Mesenchymal stem cell (in vitro differentiated cells and primary cell): ENCODE results near the gene TSACC.
A peak's percentile ranks its signal among the peaks of the same experiment; 100 is the strongest.

ENCODE experiments used
- DNase-seq: peaks from one replicate; pipeline ENCODE4 v3.0.0-alpha.2; 2013
- H2AFZ ChIP-seq: one replicate; pipeline ENCODE4 v1.6.1; 2013; ENCODE audit warnings: low read depth, mild to moderate bottlenecking, control low read depth, inconsistent platforms, low read length, moderate library complexity
- H2AK5ac ChIP-seq: 2 replicates; pipeline ENCODE4 v1.6.1; 2013; ENCODE audit warnings: low read length, moderate library complexity, mild to moderate bottlenecking, inconsistent platforms; ENCODE audit not compliant: severe bottlenecking
- H2BK120ac ChIP-seq: one replicate; pipeline ENCODE4 v1.6.1; 2013; ENCODE audit warnings: low read depth, mild to moderate bottlenecking, inconsistent platforms, low read length, moderate library complexity
- H2BK12ac ChIP-seq, 2 experiments: one replicate each; pipeline ENCODE4 v1.6.1; 2013; ENCODE audit warnings: inconsistent platforms in 2 of 2, low read length in 2 of 2, mild to moderate bottlenecking in 2 of 2, moderate library complexity in 2 of 2, control low read depth in 1 of 2
- H2BK15ac ChIP-seq: one replicate; pipeline ENCODE4 v1.6.1; 2013; ENCODE audit warnings: mild to moderate bottlenecking, low read depth, inconsistent platforms; ENCODE audit not compliant: poor library complexity, severe bottlenecking
- H2BK5ac ChIP-seq: 2 replicates; pipeline ENCODE4 v1.6.1; 2013; ENCODE audit warnings: low read depth, mild to moderate bottlenecking, low read length, control low read depth, inconsistent platforms; ENCODE audit not compliant: poor library complexity, severe bottlenecking
- H3K14ac ChIP-seq, 2 experiments: one replicate each; pipeline ENCODE4 v1.6.1; 2013; ENCODE audit warnings: inconsistent platforms in 2 of 2, low read length in 2 of 2, control low read depth in 1 of 2, mild to moderate bottlenecking in 1 of 2, moderate library complexity in 1 of 2
- H3K18ac ChIP-seq, 2 experiments: one replicate each; pipeline ENCODE4 v1.6.1; 2013; ENCODE audit warnings: inconsistent platforms in 2 of 2, low read length in 2 of 2, control low read depth in 1 of 2, low read depth in 1 of 2, mild to moderate bottlenecking in 1 of 2
- H3K23ac ChIP-seq, 2 experiments: one replicate each; pipeline ENCODE4 v1.6.1; 2013; ENCODE audit warnings: inconsistent platforms in 2 of 2, low read length in 2 of 2, mild to moderate bottlenecking in 2 of 2, moderate library complexity in 2 of 2, control low read depth in 1 of 2
- H3K27ac ChIP-seq: 2 replicates; pipeline ENCODE4 v1.5.1; 2013; ENCODE audit warnings: mild to moderate bottlenecking, moderate library complexity, low read length, control low read depth, inconsistent platforms; ENCODE audit not compliant: poor library complexity, severe bottlenecking
- H3K27me3 ChIP-seq, 2 experiments: 2 replicates each; pipeline versions ENCODE4 v1.6.1 to v1.7.0; 2013; ENCODE audit warnings: low read length in 2 of 2, mild to moderate bottlenecking in 2 of 2, moderate library complexity in 2 of 2, control low read depth in 1 of 2, inconsistent platforms in 1 of 2; ENCODE audit not compliant: control insufficient read depth in 1 of 2, insufficient read depth in 1 of 2
- H3K36me3 ChIP-seq, 2 experiments: 2 replicates each; pipeline versions ENCODE4 v1.6.1 to v1.7.0; 2013; ENCODE audit warnings: low read length in 2 of 2, control low read depth in 1 of 2, inconsistent platforms in 1 of 2, low read depth in 1 of 2, mild to moderate bottlenecking in 1 of 2; ENCODE audit not compliant: insufficient read depth in 2 of 2, control insufficient read depth in 1 of 2
- H3K4ac ChIP-seq, 2 experiments: one replicate each; pipeline ENCODE4 v1.6.1; 2013; ENCODE audit warnings: inconsistent platforms in 2 of 2, low read length in 2 of 2, mild to moderate bottlenecking in 2 of 2, moderate library complexity in 2 of 2, control low read depth in 1 of 2, low read depth in 1 of 2
- H3K4me1 ChIP-seq: 2 replicates; pipeline ENCODE4 v1.6.1; 2013; ENCODE audit warnings: low read depth, low read length, control low read depth; ENCODE audit not compliant: control insufficient read depth, insufficient read depth
- H3K4me2 ChIP-seq: 2 replicates; pipeline ENCODE4 v1.6.1; 2013; ENCODE audit warnings: low read length, mild to moderate bottlenecking, inconsistent platforms; ENCODE audit not compliant: poor library complexity, severe bottlenecking
- H3K4me3 ChIP-seq, 2 experiments: 2 replicates each; pipeline versions ENCODE4 v1.5.1 to v1.7.0; 2013; ENCODE audit warnings: low read length in 2 of 2, mild to moderate bottlenecking in 2 of 2, control low read depth in 1 of 2, low read depth in 1 of 2; ENCODE audit not compliant: insufficient read depth in 1 of 2
- H3K79me1 ChIP-seq: replicated peaks from 2 replicates; pipeline ENCODE4 v1.6.1; 2013; ENCODE audit warnings: mild to moderate bottlenecking, control low read depth, low read length, inconsistent platforms; ENCODE audit not compliant: poor library complexity, severe bottlenecking
- H3K9ac ChIP-seq: 2 replicates; pipeline ENCODE4 v1.7.0; 2013; ENCODE audit warnings: mild to moderate bottlenecking, low read length, moderate library complexity
- H3K9me3 ChIP-seq: 2 replicates; pipeline ENCODE4 v1.7.0; 2013; ENCODE audit warnings: mild to moderate bottlenecking, low read length; ENCODE audit not compliant: control insufficient read depth
- H4K8ac ChIP-seq: one replicate; pipeline ENCODE4 v1.6.1; 2013; ENCODE audit warnings: inconsistent platforms, mild to moderate bottlenecking, low read length, moderate library complexity
- H4K91ac ChIP-seq: one replicate; pipeline ENCODE4 v1.6.1; 2013; ENCODE audit warnings: mild to moderate bottlenecking, low read length, inconsistent platforms
- WGBS: methylation state at CpG from one replicate; pipeline ENCODE4 v1.1.7; 2013; ENCODE audit warnings: mixed read lengths; 5-methylcytosine and 5-hydroxymethylcytosine counted together

TSACC gene

DNA sequence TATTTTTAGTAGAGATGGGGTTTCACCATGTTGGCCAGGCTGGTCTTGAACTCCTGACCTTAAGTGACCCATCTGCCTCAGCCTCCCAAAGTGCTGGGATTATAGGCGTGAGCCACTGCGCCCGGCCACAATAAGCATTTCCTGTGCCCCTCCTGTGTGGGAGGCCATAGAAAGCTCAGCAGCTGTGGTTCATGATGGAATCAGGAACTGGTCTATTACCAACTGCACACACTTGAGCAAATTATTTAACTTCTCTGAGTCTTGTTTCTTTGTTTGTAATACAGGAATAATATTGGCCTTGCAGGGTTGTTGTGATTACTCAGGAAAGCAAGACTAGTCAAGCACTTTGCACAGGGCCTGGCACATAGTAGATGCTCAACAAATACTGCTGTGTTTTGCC is 45.7 kb downstream of the TSACC start:
- no peak for DNase-seq
- H3K27ac ChIP-seq, result no peak overlapping the region
- no peak overlapping the region for H4K91ac ChIP-seq
- H3K14ac ChIP-seq, result no peak overlapping the region
- H2AK5ac ChIP-seq, result no peak overlapping the region
- H2BK120ac ChIP-seq, result no peak overlapping the region
- no peaks in the 10 kb centered on the region for H3K9me3 ChIP-seq
- no peaks in the 10 kb centered on the region for H3K79me1 ChIP-seq
- 65% methylated on average over 3 of the region's 3 CpGs for WGBS
- no peak overlapping the region for H3K9ac ChIP-seq
- no peak overlapping the region for H3K18ac ChIP-seq
- H3K4me2 ChIP-seq, result no peak overlapping the region
- H3K4me1 ChIP-seq, result peaks cover 8% of the 10 kb centered on the region
- no peak overlapping the region for H3K4me3 ChIP-seq
- no peak overlapping the region for H2BK5ac ChIP-seq
- peaks cover 37 to 39% of the 10 kb centered on the region in 2 experiments for H3K27me3 ChIP-seq
- no peak overlapping the region for H4K8ac ChIP-seq
- no peak overlapping the region for H2BK15ac ChIP-seq
- H3K23ac ChIP-seq, result no peak overlapping the region
- no peak overlapping the region for H2AFZ ChIP-seq
- no peak overlapping the region for H2BK12ac ChIP-seq
- no peaks in the 10 kb centered on the region for H3K36me3 ChIP-seq
- no peak overlapping the region for H3K4ac ChIP-seq

DNA sequence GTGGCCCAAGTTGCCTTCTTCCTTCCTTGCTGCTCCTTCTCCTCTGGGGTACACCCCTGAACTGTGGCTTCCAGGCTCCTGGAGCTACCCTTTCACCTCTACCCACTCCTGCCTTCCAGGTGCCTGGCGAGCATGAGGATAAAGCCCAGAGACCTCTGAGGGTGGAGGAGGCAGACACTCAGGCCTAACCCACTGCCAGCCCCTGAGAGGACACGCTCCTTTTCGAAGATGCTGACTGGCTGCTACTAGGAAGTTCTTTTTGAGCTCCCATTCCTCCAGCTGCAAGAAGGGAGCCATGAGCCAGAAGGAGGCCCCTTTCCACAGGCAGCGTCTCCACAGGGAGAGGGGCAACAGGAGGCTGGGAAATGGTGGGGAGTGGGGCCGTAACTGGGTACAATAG is 46.3 kb downstream of the TSACC start:
- 97% methylated on average over 5 of the region's 5 CpGs for WGBS
- peak overlapping the region in 1 of 2 experiments; percentile 16 for H3K4me3 ChIP-seq

DNA sequence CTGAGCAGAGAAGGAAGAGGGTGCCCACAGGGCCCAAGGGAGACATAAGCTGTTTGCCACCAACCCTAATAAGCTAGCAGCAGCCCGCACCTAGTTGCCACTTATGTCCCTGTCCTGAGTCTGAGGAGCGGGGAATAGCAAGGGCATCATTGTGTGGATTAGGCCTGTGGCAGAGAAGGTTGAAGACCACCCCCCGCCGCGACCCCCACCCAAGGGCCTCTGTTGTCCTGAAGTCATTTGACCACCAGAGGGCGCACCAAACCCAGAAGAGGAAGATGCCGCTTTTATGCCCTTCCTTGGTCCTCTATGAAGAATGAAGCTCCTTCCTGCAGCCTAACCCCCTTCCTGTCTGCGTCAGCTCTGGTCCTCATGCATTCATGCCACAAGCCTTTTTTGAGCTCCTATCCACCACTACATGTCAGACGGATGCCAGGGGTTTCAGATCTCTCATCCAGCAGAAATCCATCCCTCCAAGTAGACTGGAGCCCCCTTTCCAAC is 47.3 kb downstream of the TSACC start:
- Histone ChIP-seq H3K4me2 (no peak overlapping the region), H4K8ac (no peak overlapping the region), H3K27me3 (peaks cover 53 to 55% of the 10 kb centered on the region in 2 experiments), H3K23ac (no peak overlapping the region), H2BK5ac (no peak overlapping the region), H3K18ac (no peak overlapping the region), H4K91ac (no peak overlapping the region), H3K9me3 (no peaks in the 10 kb centered on the region), H2AK5ac (no peak overlapping the region), H3K4ac (no peak overlapping the region), H2BK15ac (no peak overlapping the region), H2BK12ac (no peak overlapping the region), H2AFZ (no peak overlapping the region), H3K9ac (no peak overlapping the region), H3K4me3 (no peak overlapping the region), H3K79me1 (no peaks in the 10 kb centered on the region), H3K4me1 (peaks cover 7% of the 10 kb centered on the region), H2BK120ac (no peak overlapping the region), H3K27ac (no peak overlapping the region), H3K36me3 (no peaks in the 10 kb centered on the region), H3K14ac (no peak overlapping the region)
- WGBS, result 22% methylated on average over 9 of the region's 9 CpGs
- peak; percentile 64 for DNase-seq

More for the DNA sequence above, 46.3 kb downstream of the TSACC start:
- no peak for DNase-seq
- H4K8ac ChIP-seq, result no peak overlapping the region
- H3K79me1 ChIP-seq, result no peaks in the 10 kb centered on the region
- H3K4me1 ChIP-seq, result peaks cover 7% of the 10 kb centered on the region
- peaks cover 44 to 46% of the 10 kb centered on the region in 2 experiments for H3K27me3 ChIP-seq
- no peak overlapping the region for H3K4me2 ChIP-seq
- no peak overlapping the region for H3K9ac ChIP-seq
- H3K36me3 ChIP-seq, result no peaks in the 10 kb centered on the region
- no peak overlapping the region for H2AK5ac ChIP-seq
- no peak overlapping the region for H3K14ac ChIP-seq
- H3K23ac ChIP-seq, result no peak overlapping the region
- H3K4ac ChIP-seq, result peak overlapping the region in 1 of 2 experiments; percentile 16
- no peak overlapping the region for H2BK120ac ChIP-seq
- H3K18ac ChIP-seq, result no peak overlapping the region
- H2BK12ac ChIP-seq, result no peak overlapping the region
- no peaks in the 10 kb centered on the region for H3K9me3 ChIP-seq
- H2AFZ ChIP-seq, result no peak overlapping the region
- no peak overlapping the region for H3K27ac ChIP-seq
- no peak overlapping the region for H2BK15ac ChIP-seq
- no peak overlapping the region for H4K91ac ChIP-seq
- no peak overlapping the region for H2BK5ac ChIP-seq

DNA sequence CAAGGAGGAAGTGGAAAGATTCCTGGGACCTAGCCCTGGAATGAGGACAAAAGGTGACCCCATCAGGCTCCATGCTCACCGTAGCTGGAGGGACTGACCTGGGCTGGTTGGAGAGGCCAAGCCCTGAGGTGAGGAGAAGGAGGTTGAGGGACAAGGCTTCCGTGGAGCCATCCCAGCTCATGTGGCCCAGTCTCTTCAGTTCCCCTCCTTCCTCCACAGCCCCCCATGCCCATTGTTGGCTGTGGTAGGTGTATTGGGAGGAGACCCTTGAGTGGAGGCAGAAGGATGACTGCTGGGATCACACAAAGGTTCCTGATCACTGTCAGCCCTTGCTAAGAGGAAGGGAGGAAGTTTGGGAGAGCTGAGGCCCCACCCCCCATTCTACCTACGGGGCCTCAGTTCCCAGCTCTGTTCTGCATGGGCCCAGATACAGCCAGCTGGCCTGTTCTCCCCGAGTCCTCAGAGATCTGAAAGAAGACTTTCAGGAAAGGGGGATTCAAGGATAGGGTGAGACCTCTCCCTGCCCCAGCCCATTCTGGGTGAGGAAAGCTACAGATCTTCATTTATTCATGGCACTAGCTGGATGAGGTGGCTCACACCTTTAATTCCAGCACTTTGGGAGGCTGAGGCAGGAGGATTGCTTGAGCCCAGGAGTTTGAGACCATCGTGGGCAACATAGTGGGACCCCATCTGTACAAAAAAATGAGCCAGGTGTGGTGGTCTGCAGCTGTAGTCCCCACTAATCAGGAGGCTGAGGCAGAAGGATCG is 48.0 kb downstream of the TSACC start:
- DNase-seq, result no peak
- H3K4me3 ChIP-seq, result no peak overlapping the region
- WGBS, result 77% methylated on average over 4 of the region's 6 CpGs
- no peak overlapping the region for H3K9ac ChIP-seq
- no peaks in the 10 kb centered on the region for H3K79me1 ChIP-seq
- H3K36me3 ChIP-seq, result no peaks in the 10 kb centered on the region
- no peak overlapping the region for H2AFZ ChIP-seq
- no peak overlapping the region for H3K18ac ChIP-seq
- H2BK120ac ChIP-seq, result no peak overlapping the region
- H2AK5ac ChIP-seq, result no peak overlapping the region
- H2BK5ac ChIP-seq, result no peak overlapping the region
- no peaks in the 10 kb centered on the region for H3K9me3 ChIP-seq
- peaks cover 59 to 62% of the 10 kb centered on the region in 2 experiments for H3K27me3 ChIP-seq
- no peak overlapping the region for H4K91ac ChIP-seq
- peaks cover 7% of the 10 kb centered on the region for H3K4me1 ChIP-seq
- no peak overlapping the region for H3K27ac ChIP-seq
- no peak overlapping the region for H2BK15ac ChIP-seq
- no peak overlapping the region for H2BK12ac ChIP-seq
- H4K8ac ChIP-seq, result no peak overlapping the region
- no peak overlapping the region for H3K4me2 ChIP-seq
- H3K4ac ChIP-seq, result no peak overlapping the region
- no peak overlapping the region for H3K23ac ChIP-seq
- no peak overlapping the region for H3K14ac ChIP-seq
